T follicular helper cell (primary cell): ENCODE measurements around the gene ZFPM1.
"Not testable (repeated sequence)": the region's sequence is repeated elsewhere in the genome, so short reads cannot be mapped to it uniquely, and the experiment has no call there.

Experiments used
- DNase-seq: peaks from one replicate; pipeline ENCODE4 v3.0.0-alpha.2; 2020; ENCODE audit warnings: low read depth

ZFPM1 gene

DNA sequence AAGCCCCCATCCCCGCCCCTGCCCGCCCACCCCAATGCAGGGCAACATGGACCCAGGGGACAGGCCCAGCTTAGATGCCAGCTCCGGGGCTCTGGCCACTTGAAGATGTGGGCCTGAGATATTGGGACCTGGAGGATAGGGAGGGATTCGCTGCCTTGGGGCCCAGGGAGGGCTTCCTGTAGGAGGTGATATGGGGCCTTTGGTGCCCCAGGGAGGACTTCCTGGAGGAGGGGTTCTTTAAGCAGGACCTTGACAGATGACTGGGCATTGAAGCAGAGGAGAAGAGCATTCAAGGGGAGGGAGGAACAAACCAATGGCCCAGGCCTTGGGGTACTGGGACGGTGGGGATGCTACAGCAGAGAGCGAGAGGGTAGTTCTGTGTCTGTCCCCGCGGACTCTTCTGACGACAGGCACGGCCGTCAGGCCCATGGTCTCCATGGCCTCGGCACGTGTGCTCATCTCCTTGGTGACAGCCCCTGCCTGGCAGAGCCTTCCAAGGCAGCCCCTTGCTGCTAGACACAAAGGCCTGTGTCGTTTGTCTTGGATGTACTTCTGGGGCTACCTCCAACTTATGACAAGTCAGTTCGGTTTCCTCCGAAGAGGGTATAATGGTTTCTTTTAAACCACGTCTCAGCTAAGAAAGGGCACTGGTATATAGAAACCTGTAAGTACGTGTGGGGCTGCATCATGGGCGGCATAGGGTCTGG is 61.6 kb downstream of the ZFPM1 start:
- no peak for DNase-seq

DNA sequence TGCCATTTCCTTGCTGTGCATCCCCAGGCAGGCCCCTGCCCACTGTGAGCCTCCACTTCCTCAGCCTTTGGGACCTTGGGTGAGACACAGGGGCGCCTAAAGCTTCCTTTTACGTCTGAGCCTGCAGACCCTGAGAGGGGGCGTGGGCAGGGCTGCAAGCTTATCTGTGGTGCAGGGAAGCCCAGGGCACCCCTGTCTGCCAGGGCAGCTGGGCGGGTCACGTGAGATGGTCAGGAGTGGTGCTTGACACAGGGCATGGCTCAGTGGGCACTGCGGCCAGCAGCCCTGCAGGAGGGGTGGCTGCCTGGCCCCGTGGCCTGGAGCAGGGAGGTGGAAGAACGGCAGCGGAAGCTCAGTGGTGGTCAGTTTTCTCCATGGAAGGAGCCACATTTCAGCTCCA is 62.3 kb downstream of the ZFPM1 start:
- no peak for DNase-seq

DNA sequence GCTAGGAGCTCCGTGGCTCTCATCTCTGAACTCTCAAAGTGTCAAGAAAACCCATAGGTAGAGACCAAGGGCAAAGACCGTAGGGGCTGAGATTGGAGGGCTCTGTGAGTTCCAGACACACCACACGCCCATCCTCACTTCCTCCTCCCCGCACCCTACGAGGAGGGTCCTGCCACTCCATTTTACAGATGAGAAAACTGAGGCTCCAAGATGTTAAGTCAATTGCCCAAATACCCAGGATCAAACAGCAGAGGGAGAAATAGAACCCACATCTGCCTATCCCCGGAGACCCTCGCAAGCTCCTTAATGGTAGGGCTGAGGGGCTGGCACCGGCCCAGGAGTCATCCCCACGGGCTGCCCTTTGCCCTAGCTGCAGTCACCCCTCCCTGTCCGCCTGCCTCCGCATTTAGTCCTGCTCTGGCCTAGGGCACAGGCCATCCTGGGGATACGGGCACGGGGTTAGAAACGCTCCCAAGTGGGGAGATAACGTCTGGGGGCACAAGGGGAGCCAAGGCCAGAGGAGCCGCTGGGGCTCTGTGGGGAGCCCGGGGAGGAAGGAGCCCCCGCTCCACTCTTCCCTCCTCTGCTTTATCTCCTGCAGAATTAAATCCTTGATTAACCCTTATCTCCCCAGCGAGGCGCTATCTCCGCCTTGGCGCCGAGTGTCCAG is 63.0 kb downstream of the ZFPM1 start:
- no peak for DNase-seq

GRCh38 chr16:88516601-88517061 is 63.6 kb downstream of the ZFPM1 start:
- no peak for DNase-seq

DNA sequence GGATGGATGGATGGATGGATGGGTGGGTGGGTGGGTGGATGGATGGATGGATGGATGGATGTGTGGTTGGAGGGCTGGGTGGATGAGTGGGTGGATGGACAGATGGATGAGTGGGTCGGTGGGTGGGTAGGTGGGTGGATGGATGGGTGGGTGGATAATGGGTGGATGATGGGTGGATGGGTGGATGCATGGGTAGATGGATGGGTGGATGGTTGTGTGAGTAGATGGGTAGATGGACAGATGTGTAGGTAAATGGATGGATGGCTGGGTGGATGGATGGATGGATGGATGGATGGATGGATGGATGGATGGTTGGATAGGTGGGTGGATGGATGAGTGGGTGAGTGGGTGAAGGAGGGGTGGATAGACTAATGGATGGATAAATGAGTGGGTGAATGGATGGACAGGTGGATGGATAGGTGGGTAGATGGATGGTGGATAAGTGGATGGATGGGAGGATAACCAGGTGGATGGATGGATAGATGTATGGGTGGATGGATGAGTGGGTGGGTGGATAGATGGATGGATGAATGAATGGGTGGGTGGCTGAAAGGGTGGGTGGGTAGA is 64.2 kb downstream of the ZFPM1 start:
- not testable (repeated sequence) for DNase-seq

GRCh38 chr16:88518411-88519111 is 65.5 kb downstream of the ZFPM1 start:
- not testable (repeated sequence) for DNase-seq

- no peak for DNase-seq
Measured at GRCh38 chr16:88519240-88519639, 66.2 kb downstream of the ZFPM1 start.

- DNase-seq: no peak
Measured at GRCh38 chr16:88519938-88520653, 67.0 kb downstream of the ZFPM1 start.

DNA sequence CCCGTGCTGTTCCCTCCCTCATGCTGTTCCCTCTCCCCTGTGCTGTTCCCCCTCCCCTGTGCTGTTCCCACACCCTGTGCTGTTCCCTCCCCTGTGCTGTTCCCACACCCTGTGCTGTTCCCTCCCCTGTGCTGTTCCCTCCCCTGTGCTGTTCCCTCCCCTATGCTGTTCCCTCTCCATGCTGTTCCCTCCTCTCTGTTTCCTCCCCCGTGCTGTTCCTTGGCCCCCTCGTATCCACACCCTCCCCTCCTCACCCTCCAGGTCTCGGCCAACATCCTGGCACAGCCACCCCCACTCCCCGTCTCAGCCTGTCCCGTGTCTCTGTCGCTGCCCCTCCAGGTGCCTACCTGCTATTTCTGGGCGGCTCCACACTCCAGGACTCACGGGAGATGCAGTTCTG is 68.6 kb downstream of the ZFPM1 start:
- DNase-seq: no peak

DNA sequence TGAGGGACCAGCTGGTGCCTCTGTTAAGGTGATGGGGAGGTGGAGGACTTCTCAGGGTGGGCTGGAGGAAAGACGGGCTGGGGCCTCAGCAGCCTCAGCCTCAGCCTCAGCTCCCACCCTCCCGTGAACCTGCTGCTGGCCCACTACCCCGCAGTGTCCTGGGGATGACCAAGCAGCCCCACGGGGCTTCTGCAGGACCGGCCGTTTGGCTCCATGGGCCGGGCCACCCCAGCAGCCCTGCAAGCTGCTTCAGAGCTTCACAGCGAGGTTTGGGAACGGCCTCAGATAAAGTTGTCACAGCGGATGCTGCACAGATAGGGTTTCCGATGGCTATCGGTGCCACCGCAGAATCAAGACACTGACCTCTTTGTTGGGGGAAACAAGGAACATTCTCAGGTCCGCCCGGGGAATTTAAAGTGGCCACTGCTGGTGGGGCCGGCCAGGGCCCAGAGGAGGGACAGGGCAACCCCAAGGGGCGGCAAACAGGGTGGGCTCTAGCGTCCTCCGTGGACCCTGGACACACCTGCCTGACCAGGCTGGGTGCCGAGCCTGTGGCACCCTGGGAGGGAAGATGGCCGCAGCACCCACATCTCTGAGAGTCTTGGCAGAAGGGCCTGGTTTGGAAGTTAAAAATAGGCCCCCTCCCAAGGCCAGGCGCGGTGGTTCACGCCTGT is 69.3 kb downstream of the ZFPM1 start:
- no peak for DNase-seq

GRCh38 chr16:88523309-88524161 is 70.5 kb downstream of the ZFPM1 start:
- DNase-seq: no peak

GRCh38 chr16:88524274-88524972 is 71.3 kb downstream of the ZFPM1 start:
- DNase-seq: no peak

- DNase-seq: no peak
Measured at GRCh38 chr16:88524973-88525662, 72.0 kb downstream of the ZFPM1 start.

DNA sequence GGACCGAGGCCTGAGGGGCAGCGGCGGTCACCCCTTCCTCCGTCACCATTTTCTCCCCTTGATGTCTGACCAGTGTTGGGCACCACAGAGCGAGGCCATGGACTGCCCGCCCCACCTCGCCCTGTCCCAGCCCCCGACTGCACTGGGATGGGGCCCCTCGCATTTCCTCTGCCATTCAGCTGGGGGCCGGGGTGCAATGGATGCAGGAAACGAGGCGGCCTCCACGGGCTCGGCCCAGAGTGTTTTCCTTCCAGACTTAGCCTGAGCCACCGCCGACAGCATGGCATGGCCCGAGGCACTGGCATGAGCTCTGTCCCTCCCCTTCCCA is 72.5 kb downstream of the ZFPM1 start:
- no peak for DNase-seq

DNA sequence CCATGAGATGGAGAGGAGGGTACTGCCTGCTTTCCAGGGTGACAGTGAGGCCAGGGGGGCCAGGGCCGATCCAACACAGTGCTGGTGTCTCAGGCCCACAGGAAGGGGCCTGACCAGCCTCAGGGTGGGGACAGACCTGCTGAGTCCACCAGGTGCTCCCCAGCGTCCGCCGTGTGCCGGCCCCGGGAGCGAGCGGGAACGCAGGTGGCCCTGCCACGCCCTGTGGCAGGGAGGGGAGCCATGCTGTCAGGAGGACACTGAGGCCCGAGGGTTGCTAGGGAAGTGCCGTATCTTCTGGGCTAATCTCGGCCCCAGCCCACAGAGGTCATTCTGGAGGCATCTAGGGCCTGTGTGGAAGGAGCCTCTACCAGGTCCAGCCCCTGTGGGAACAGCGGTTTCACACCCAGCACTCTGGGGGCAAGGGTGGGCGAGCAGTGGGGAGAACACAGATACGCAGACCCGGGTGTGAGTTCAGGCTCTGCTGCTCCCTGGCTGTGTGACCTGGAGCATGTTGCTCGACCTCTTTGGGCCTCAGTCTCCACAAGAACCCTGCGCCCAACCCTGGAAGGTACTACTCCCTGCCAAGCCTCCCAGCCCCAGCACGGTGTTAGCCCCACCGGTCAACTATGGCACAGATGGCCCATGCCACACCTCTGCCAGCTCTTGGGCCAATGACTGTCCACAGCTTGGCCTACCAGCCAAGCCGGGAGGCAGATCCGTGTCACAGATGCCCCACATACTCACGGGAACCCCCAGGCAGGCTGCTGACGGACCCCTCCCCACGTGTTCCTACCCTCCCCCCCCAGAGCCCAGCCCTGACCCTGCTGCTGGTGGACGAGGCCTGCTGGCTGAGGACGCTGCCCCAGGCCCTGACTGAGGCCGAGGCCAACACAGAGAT is 73.2 kb downstream of the ZFPM1 start:
- DNase-seq: no peak

DNA sequence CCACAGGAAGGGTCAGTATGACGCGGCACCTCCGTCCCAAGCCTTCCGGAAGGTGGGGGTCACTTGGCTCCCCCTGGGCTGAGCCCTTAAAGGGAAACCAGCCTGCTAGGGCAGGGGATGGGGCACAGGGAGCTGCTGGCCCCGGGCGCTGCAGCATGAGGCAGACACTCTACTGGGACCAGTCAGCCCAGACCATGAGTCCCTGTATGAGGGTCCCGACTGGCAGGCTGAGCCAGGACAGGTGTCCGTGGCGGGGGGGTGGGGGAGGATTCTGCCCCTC is 73.8 kb downstream of the ZFPM1 start:
- DNase-seq: no peak

GRCh38 chr16:88527186-88527936 is 74.3 kb downstream of the ZFPM1 start:
- DNase-seq: peak; percentile 42
